Measurements from ENCODE around the gene USP21. TPM values are rescaled to one million over a fixed set of nuclear protein-coding genes. Genes with fewer than 3 reads are reported as not detected.
A peak's percentile ranks its signal among the peaks of the same experiment; 100 is the strongest.

The USP21 gene
- total and polyA plus RNA-seq, 12 donors, result 8.8 to 24.0 (median 14.7) TPM

GRCh38 chr1:161193561-161194235 is 34.4 kb downstream of the USP21 start:
- H3K27ac ChIP-seq, result peak overlapping the region in 6 of 10 donors; percentile 17 to 100 (median 41)
- TF ChIP-seq, protein P1, sequence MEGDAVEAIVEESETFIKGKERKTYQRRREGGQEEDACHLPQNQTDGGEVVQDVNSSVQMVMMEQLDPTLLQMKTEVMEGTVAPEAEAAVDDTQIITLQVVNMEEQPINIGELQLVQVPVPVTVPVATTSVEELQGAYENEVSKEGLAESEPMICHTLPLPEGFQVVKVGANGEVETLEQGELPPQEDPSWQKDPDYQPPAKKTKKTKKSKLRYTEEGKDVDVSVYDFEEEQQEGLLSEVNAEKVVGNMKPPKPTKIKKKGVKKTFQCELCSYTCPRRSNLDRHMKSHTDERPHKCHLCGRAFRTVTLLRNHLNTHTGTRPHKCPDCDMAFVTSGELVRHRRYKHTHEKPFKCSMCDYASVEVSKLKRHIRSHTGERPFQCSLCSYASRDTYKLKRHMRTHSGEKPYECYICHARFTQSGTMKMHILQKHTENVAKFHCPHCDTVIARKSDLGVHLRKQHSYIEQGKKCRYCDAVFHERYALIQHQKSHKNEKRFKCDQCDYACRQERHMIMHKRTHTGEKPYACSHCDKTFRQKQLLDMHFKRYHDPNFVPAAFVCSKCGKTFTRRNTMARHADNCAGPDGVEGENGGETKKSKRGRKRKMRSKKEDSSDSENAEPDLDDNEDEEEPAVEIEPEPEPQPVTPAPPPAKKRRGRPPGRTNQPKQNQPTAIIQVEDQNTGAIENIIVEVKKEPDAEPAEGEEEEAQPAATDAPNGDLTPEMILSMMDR (IDR thresholded peaks at IDR 0.05), result peak in 2 of 9 donors; percentile 12 to 21
- ATAC-seq (peak in 2 of 8 donors; percentile 4 to 10), DNase-seq (no peak)
- peaks cover 0 to 77% (median 0%) of the 10 kb centered on the region in 9 donors for H3K36me3 ChIP-seq
- WGBS, 2 donors, result 76 to 79% methylated on average over 21 of the region's 21 CpGs
- H3K9me3 ChIP-seq, result no peaks in the 10 kb centered on the region
- H3K27me3 ChIP-seq, result no peaks in the 10 kb centered on the region
- H3K4me3 ChIP-seq, result peak overlapping the region in 7 of 10 donors; percentile 5 to 67 (median 22)
- H3K4me1 ChIP-seq, result peaks cover 16 to 73% (median 58%) of the 10 kb centered on the region in 9 donors
- intact Hi-C loops (cut with DNase I), result loop anchor here in 6 of 10 donors (2.0 to 10.0 kb wide), 4 partner anchors 15 to 194 kb away; partner anchors contain the start of gene TOMM40L (in 1 of the 6)

- 74 to 76% methylated on average over 4 of the region's 4 CpGs for WGBS, 2 donors
- peaks cover 26 to 81% (median 65%) of the 10 kb centered on the region in 9 donors for H3K4me1 ChIP-seq
Measured at GRCh38 chr1:161195171-161195570, 35.9 kb downstream of the USP21 start.

DNA sequence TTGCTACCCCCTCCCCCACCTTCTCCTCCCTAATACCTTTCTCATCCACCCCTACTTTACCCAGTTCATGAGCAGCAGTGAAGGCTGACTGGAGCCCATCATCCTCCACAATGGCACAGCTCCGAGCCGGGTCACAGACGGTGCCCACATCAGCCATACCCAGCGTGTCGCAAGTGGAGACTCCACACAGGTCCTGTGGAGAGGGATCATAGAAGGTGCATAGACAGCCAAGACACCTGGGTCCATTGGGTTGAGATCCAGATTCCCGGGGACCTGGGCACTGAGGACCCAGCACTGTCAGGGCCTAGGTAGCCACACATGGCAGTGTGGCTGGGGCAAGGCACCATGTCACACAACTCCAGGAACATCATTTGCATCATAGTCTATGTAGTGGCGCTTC is 36.8 kb downstream of the USP21 start:
- Histone ChIP-seq H3K27me3 (no peaks in the 10 kb centered on the region), H3K4me3 (peak overlapping the region in 9 of 10 donors; percentile 35 to 67 (median 57)), H3K36me3 (peaks cover 0 to 56% (median 0%) of the 10 kb centered on the region in 9 donors), H3K4me1 (peaks cover 35 to 91% (median 74%) of the 10 kb centered on the region in 9 donors), H3K9me3 (no peaks in the 10 kb centered on the region), H3K27ac (peak overlapping the region in 6 of 10 donors; percentile 96 to 100 (median 98))
- ATAC-seq, result no peak
- no peak for DNase-seq
- 85 to 93% methylated on average over 7 of the region's 7 CpGs for WGBS, 2 donors
- intact Hi-C loops (cut with DNase I), result loop anchor here in 4 of 10 donors (10.0 kb wide), 1 partner anchor 189 kb away; no protein-coding TSS in a partner anchor
- TF ChIP-seq, protein P1 (IDR thresholded peaks at IDR 0.05), result no peak

More at GRCh38 chr1:161195171-161195570, 35.9 kb downstream of the USP21 start:
- no peak for ATAC-seq
- Histone ChIP-seq H3K36me3 (peaks cover 0 to 64% (median 0%) of the 10 kb centered on the region in 9 donors), H3K27me3 (no peaks in the 10 kb centered on the region), H3K27ac (peak overlapping the region in 5 of 10 donors; percentile 12 to 100 (median 41)), H3K4me3 (peak overlapping the region in 7 of 10 donors; percentile 16 to 67 (median 57)), H3K9me3 (no peaks in the 10 kb centered on the region)
- DNase-seq, result no peak
- TF ChIP-seq, protein P1 (IDR thresholded peaks at IDR 0.05), result no peak
- intact Hi-C loops (cut with DNase I), result loop anchor here in 4 of 10 donors (10.0 kb wide), 1 partner anchor 190 kb away; no protein-coding TSS in a partner anchor
